HepG2 (cell line): ENCODE measurements around the gene SP140L. TPM values are rescaled to one million over a fixed set of nuclear protein-coding genes. Genes with fewer than 3 reads are reported as not detected.

Experiments
- ATAC-seq: fragments of 200-7000 bp; cut with Tn5 transposase; 3 replicates; pipeline ENCODE4 v1.9.1; 2020; ENCODE audit warnings: mild to moderate bottlenecking, moderate library complexity
- BruUV-seq: library from RNA; stranded (reverse); fragments of 400-500 nt; replicated peaks from 2 replicates; lab custom pipeline; 2021; lab: Mats Ljungman, UMichigan
- CTCF ChIA-PET: fragments of 300-600 bp; formaldehyde crosslinking; extraction: SDS; loops from one replicate; lab custom pipeline; 2021; ENCODE audit warnings: low total read pairs, inconsistent platforms, low intra/inter-chr PET ratio; lab: Yijun Ruan, JAX
- POLR2A ChIA-PET: fragments of 350-600 bp; sonication (Branson Sonifier 250); formaldehyde crosslinking; loops from one replicate; lab custom pipeline; 2020; ENCODE audit warnings: antibody characterized with exemption, inconsistent platforms; lab: Yijun Ruan, JAX
- DNase-seq: peaks from one replicate; pipeline ENCODE4 v3.0.0-alpha.2; 2015; ENCODE audit warnings: low spot score
- FAIRE-seq: peaks from 3 replicates; lab custom pipeline; 2011; peaks lifted over from hg19 to GRCh38; lab: Jason Lieb, UNC
- H2AFZ ChIP-seq: one replicate; pipeline ENCODE4 v1.6.1; 2011; ENCODE audit warnings: low read length, inconsistent platforms
- H3K27ac ChIP-seq: fragments of 300-600 bp; 3 replicates; pipeline ENCODE4 v1.8.0; 2011; ENCODE audit warnings: mixed run types, mild to moderate bottlenecking, mixed read lengths, low read length, inconsistent platforms; ENCODE audit not compliant: insufficient read depth; ENCODE audit errors: extremely low read length
- H3K27me3 ChIP-seq, 2 experiments: fragments of 200-600 bp in 1 of 2; 2 replicates in 1 of 2; 3 replicates in 1 of 2; pipeline versions ENCODE4 v1.6.0 to v1.8.0; 2011; ENCODE audit warnings: low read length in 2 of 2, mild to moderate bottlenecking in 2 of 2, moderate library complexity in 2 of 2, inconsistent platforms in 1 of 2; ENCODE audit not compliant: insufficient read depth in 2 of 2, control insufficient read depth in 1 of 2
- H3K36me3 ChIP-seq, 2 experiments: fragments of 200-600 bp in 1 of 2; replicated peaks in 1 of 2; 2 replicates in 1 of 2; 3 replicates in 1 of 2; pipeline versions ENCODE4 v1.5.1 to v1.8.0; 2011; ENCODE audit warnings: low read length in 2 of 2, inconsistent platforms in 1 of 2; ENCODE audit not compliant: insufficient read depth in 2 of 2, control insufficient read depth in 1 of 2
- H3K4me1 ChIP-seq: 2 replicates; pipeline ENCODE4 v1.5.1; 2012; ENCODE audit warnings: low read length, inconsistent platforms; ENCODE audit not compliant: insufficient read depth
- H3K4me2 ChIP-seq: 2 replicates; pipeline ENCODE4 v1.6.0; 2011; ENCODE audit warnings: low read depth, low read length, inconsistent platforms
- H3K4me3 ChIP-seq, 3 experiments: fragments of 200-600 bp in 1 of 3; sonication (generic), shearing (Covaris generic) in 1 of 3; replicated peaks in 1 of 3; 2 replicates each; pipeline ENCODE4 v1.5.1; 2011 to 2016; ENCODE audit warnings: low read length in 3 of 3, inconsistent platforms in 2 of 3, low read depth in 2 of 3, mild to moderate bottlenecking in 2 of 3, control low read depth in 1 of 3, mixed read lengths in 1 of 3; ENCODE audit not compliant: insufficient read depth in 1 of 3
- H3K79me2 ChIP-seq: one replicate; pipeline ENCODE4 v1.6.1; 2011; ENCODE audit warnings: low read length, inconsistent platforms; ENCODE audit not compliant: insufficient read depth
- H3K9ac ChIP-seq: 2 replicates; pipeline ENCODE4 v1.6.0; 2011; ENCODE audit warnings: mild to moderate bottlenecking, low read depth, low read length, inconsistent platforms; ENCODE audit not compliant: insufficient read depth
- H3K9me3 ChIP-seq: 2 replicates; pipeline ENCODE4 v1.5.1; 2012; ENCODE audit warnings: mild to moderate bottlenecking, low read length
- H4K20me1 ChIP-seq: 2 replicates; pipeline ENCODE4 v1.6.0; 2011; ENCODE audit warnings: inconsistent platforms, mild to moderate bottlenecking, low read length, moderate library complexity; ENCODE audit not compliant: insufficient read depth
- FOXP1 ChIP-seq, 2 experiments: fragments of 450-650 bp in 1 of 2; IDR thresholded peaks; 2 replicates each; pipeline ENCODE4 v1.6.1; 2017 to 2018; ENCODE audit warnings: antibody characterized with exemption in 1 of 2
- HNF4A ChIP-seq: sonication (generic); formaldehyde crosslinking; IDR thresholded peaks from 2 replicates; pipeline ENCODE4 v1.4.0; 2020; ENCODE audit warnings: missing genetic modification reagents
- JUN ChIP-seq: sonication (generic); formaldehyde crosslinking; IDR thresholded peaks from 2 replicates; pipeline ENCODE4 v1.4.0; 2020; ENCODE audit warnings: mild to moderate bottlenecking, missing genetic modification reagents
- PAX8 ChIP-seq: sonication (generic); formaldehyde crosslinking; IDR thresholded peaks from 2 replicates; pipeline ENCODE4 v1.8.0; 2022; ENCODE audit warnings: mild to moderate bottlenecking, missing genetic modification reagents, borderline replicate concordance
- PHF21A ChIP-seq: sonication (generic); formaldehyde crosslinking; IDR thresholded peaks from 2 replicates; pipeline ENCODE4 v1.5.0; 2020; ENCODE audit warnings: mild to moderate bottlenecking, missing genetic modification reagents
- RORA ChIP-seq: sonication (generic); formaldehyde crosslinking; IDR thresholded peaks from 2 replicates; pipeline ENCODE4 v1.5.0; 2020; ENCODE audit warnings: mild to moderate bottlenecking, missing genetic modification reagents, moderate library complexity
- SIN3B ChIP-seq: fragments of 150-350 bp; IDR thresholded peaks from 2 replicates; pipeline ENCODE4 v1.6.1; 2014; ENCODE audit warnings: low read length
- SRSF1 ChIP-seq: fragments of 200-400 bp; formaldehyde crosslinking; optimal IDR thresholded peaks from 2 replicates; pipeline ENCODE3; 2017; ENCODE audit warnings: mild to moderate bottlenecking, low read depth, low read length, moderate library complexity
- SUZ12 ChIP-seq: fragments of 150-350 bp; IDR thresholded peaks from 2 replicates; pipeline ENCODE4 v1.6.1; 2014; ENCODE audit warnings: low read depth, low read length
- TAF1 ChIP-seq: sonication (generic); formaldehyde crosslinking; IDR thresholded peaks from 2 replicates; pipeline ENCODE4 v1.4.0; 2020; ENCODE audit warnings: missing genetic modification reagents
- TEAD2 ChIP-seq: sonication (generic); formaldehyde crosslinking; IDR thresholded peaks from 2 replicates; pipeline ENCODE4 v1.9.0; 2021; ENCODE audit warnings: missing genetic modification reagents
- ZFP62 ChIP-seq: sonication (generic); formaldehyde crosslinking; IDR thresholded peaks from 2 replicates; pipeline ENCODE4 v1.4.0; 2020; ENCODE audit warnings: missing genetic modification reagents
- ZFX ChIP-seq: sonication (generic); formaldehyde crosslinking; IDR thresholded peaks from 2 replicates; pipeline ENCODE4 v1.4.0; 2020; ENCODE audit warnings: mild to moderate bottlenecking, low read depth, missing genetic modification reagents, moderate library complexity
- ZNF350 ChIP-seq: sonication (generic); formaldehyde crosslinking; IDR thresholded peaks from 2 replicates; pipeline ENCODE4 v1.4.0; 2020; ENCODE audit warnings: mild to moderate bottlenecking, low read depth, missing genetic modification reagents, borderline replicate concordance
- ZNF674 ChIP-seq: sonication (generic); formaldehyde crosslinking; IDR thresholded peaks from 2 replicates; pipeline ENCODE4 v1.5.0; 2020; ENCODE audit warnings: low read depth, mild to moderate bottlenecking, missing genetic modification reagents
- ZNF720 ChIP-seq: sonication (generic); formaldehyde crosslinking; IDR thresholded peaks from 2 replicates; pipeline ENCODE4 v1.4.0; 2020; ENCODE audit warnings: missing genetic modification reagents
- ZNF746 ChIP-seq: sonication (generic); formaldehyde crosslinking; IDR thresholded peaks from 2 replicates; pipeline ENCODE4 v1.8.0; 2022; ENCODE audit warnings: mild to moderate bottlenecking, missing genetic modification reagents
- WGBS: methylation state at CpG from one replicate; pipeline ENCODE4 v1.1.6; 2017; ENCODE audit warnings: low lambda C conversion rate; 5-methylcytosine and 5-hydroxymethylcytosine counted together
- in situ Hi-C: cut with HindIII; loops from 2 replicates; pipeline ENCODE4 v1.10.0; 2017; ENCODE audit warnings: low pct_unique_long_range_greater_than_20kb; ENCODE audit not compliant: extremely low pct_ligation_motif_present
- intact Hi-C: fragments of 100-400 bp; cut with micrococcal nuclease; formaldehyde crosslinking; loops from one replicate; pipeline ENCODE4 v1.10.0; 2022; ENCODE audit not compliant: unreplicated experiment
- polyA plus RNA-seq, 8 experiments: library from polyadenylated mRNA; depleted of rRNA in 3 of 8; stranded (reverse) in 7 of 8; unstranded in 1 of 8; fragments of >200 nt; fragmentation: Illumina TruSeq in 4 of 8; extraction: Trizol in 4 of 8; gene quantifications; 2 replicates each; pipeline versions ENCODE4 v1.2.1 to v1.2.3, GENCODE V29; 2011 to 2016; ENCODE audit warnings: low read depth in 4 of 8, missing spikeins in 1 of 8, mixed read lengths in 1 of 8; ENCODE audit not compliant: insufficient read depth in 1 of 8
- total RNA-seq, 5 experiments: library from RNA; depleted of rRNA; stranded (reverse); fragments of >200 nt; fragmentation: Illumina TruSeq; extraction: Trizol; gene quantifications; 2 replicates each; pipeline ENCODE4 v1.2.3, GENCODE V29; 2016; ENCODE audit warnings: low read depth in 1 of 5
- TF ChIP-seq, protein P1 (sequence below): sonication (generic); formaldehyde crosslinking; IDR thresholded peaks from 2 replicates; pipeline ENCODE4 v1.4.0; 2020; ENCODE audit warnings: missing genetic modification reagents, low read depth, mild to moderate bottlenecking, borderline replicate concordance

SP140L gene
- total and polyA plus RNA-seq, 2 of the 13 experiments (the other 11 are each of a cell fraction or from before 2014, with no cell fraction given), result 10.9 to 17.5 TPM

DNA sequence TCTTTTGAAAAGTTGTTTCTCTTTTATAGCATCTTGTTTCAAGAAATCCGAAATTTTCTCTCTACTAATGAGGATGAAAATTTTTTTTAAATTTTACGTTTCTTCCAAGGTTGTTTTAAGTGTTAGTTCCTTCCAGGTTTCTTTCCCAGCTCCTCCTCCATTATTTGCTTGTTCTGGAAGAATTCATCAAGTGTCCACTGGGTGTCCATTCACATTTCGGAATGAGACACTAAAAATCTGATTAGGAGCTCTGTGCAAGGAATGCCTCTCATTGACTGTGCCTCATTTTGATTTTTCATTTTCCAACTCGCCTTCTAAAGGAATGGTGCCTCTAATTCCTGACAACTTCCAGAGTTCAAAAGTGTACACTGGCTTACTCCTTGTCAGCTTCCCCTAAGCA, 95.2 kb downstream of the SP140L start:
- Histone ChIP-seq H3K79me2 (no peaks in the 10 kb centered on the region), H3K27ac (no peak overlapping the region), H3K4me2 (no peak overlapping the region), H3K9ac (no peak overlapping the region), H3K36me3 (no peaks in the 10 kb centered on the region; a peak in 1 of 5 replicates), H2AFZ (no peak overlapping the region), H3K9me3 (no peaks in the 10 kb centered on the region), H3K4me3 (no peak overlapping the region), H3K4me1 (peaks cover 33% of the 10 kb centered on the region), H3K27me3 (no peaks in the 10 kb centered on the region), H4K20me1 (no peaks in the 10 kb centered on the region)
- no peak for ATAC-seq
- FAIRE-seq, result no peak
- no TSS peak for BruUV-seq
- in situ Hi-C loops (no loop called here), intact Hi-C loops (no loop called here)
- ChIA-PET POLR2A (no interaction called here), CTCF (no interaction called here)
- WGBS, result 89% methylated on average over 4 of the region's 4 CpGs
- no peak for TF ChIP-seq HNF4A (CRISPR knock-in tag)
- no peak for TF ChIP-seq TAF1 (CRISPR knock-in tag)
- TF ChIP-seq SIN3B, result no peak
- TF ChIP-seq ZFX, result no peak
- no peak for TF ChIP-seq ZNF350
- TF ChIP-seq PHF21A (CRISPR knock-in tag), result no peak
- no peak for TF ChIP-seq ZNF746 (CRISPR knock-in tag)
- no peak for TF ChIP-seq RORA (CRISPR knock-in tag)
- TF ChIP-seq PAX8 (CRISPR knock-in tag), result no peak
- TF ChIP-seq FOXP1 (IDR thresholded peaks at IDR 0.05), result no peak
- TF ChIP-seq FOXP1 (CRISPR knock-in tag; IDR thresholded peaks at IDR 0.05), result no peak
- no peak for TF ChIP-seq TEAD2 (CRISPR knock-in tag)
- no peak for TF ChIP-seq JUN (CRISPR knock-in tag)
- TF ChIP-seq ZNF674 (CRISPR knock-in tag), result no peak
- no peak for TF ChIP-seq ZFP62
- TF ChIP-seq SUZ12, result no peak
- no peak for TF ChIP-seq ZNF720 (CRISPR knock-in tag)
- TF ChIP-seq, protein P1, sequence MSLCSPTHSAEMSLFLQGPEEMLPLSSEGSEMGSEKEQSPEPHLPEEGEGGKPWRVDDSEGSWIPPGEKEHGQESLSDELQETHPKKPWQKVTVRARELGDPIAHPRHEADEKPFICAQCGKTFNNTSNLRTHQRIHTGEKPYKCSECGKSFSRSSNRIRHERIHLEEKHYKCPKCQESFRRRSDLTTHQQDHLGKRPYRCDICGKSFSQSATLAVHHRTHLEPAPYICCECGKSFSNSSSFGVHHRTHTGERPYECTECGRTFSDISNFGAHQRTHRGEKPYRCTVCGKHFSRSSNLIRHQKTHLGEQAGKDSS (CRISPR knock-in tag), result no peak
- no peak for TF ChIP-seq SRSF1
- DNase-seq, result no peak
